ENCODE data around the gene ZSWIM1.

The ZSWIM1 gene

GRCh38 chr20:45878076-45878761, 2.8 kb upstream of the ZSWIM1 start:
- no peak for TF ChIP-seq ZFX (IDR thresholded peaks at IDR 0.05; ENCODE audit: borderline replicate concordance)
- no peak for TF ChIP-seq CTCF (IDR thresholded peaks at IDR 0.05)
- no peak overlapping the region for H3K27ac ChIP-seq

GRCh38 chr20:45882469-45883099, 1.6 kb downstream of the ZSWIM1 start:
- TF ChIP-seq CTCF (IDR thresholded peaks at IDR 0.05): no peak
- TF ChIP-seq ZFX (IDR thresholded peaks at IDR 0.05; ENCODE audit: borderline replicate concordance): no peak
- H3K27ac ChIP-seq: no peak overlapping the region

GRCh38 chr20:45883100-45883469, 2.1 kb downstream of the ZSWIM1 start:
- TF ChIP-seq CTCF (IDR thresholded peaks at IDR 0.05) (no peak), ZFX (IDR thresholded peaks at IDR 0.05; ENCODE audit: borderline replicate concordance) (no peak)

GRCh38 chr20:45886590-45887345, 5.7 kb downstream of the ZSWIM1 start:
- H3K27ac ChIP-seq: no peak overlapping the region
- TF ChIP-seq ZFX (IDR thresholded peaks at IDR 0.05; ENCODE audit: borderline replicate concordance): no peak
- no peak for TF ChIP-seq CTCF (IDR thresholded peaks at IDR 0.05)

More at GRCh38 chr20:45883100-45883469, 2.1 kb downstream of the ZSWIM1 start:
- H3K27ac ChIP-seq: no peak overlapping the region

- no peak within 1 kb of the TSS for H3K27ac ChIP-seq
- TF ChIP-seq ZFX (IDR thresholded peaks at IDR 0.05; ENCODE audit: borderline replicate concordance) (no peak), CTCF (IDR thresholded peaks at IDR 0.05) (no peak)
Measured at GRCh38 chr20:45887346-45887715, 6.3 kb downstream of the ZSWIM1 start, which contains the start of gene SPATA25. Gene SPATA25, minus strand, starts transcription at chr20:45887622. Its CDS starts 32 bp downstream, at chr20:45887590.

- H3K27ac ChIP-seq: no peak overlapping the region
- TF ChIP-seq CTCF (IDR thresholded peaks at IDR 0.05) (no peak), ZFX (IDR thresholded peaks at IDR 0.05; ENCODE audit: borderline replicate concordance) (no peak)
Measured at GRCh38 chr20:45888681-45889080, 7.7 kb downstream of the ZSWIM1 start.
